CD8-positive, alpha-beta memory T cell (primary cell): ENCODE results near the gene RPL18. TPM values are rescaled to one million over a fixed set of nuclear protein-coding genes. Genes with fewer than 3 reads are reported as not detected.
"Not testable (repeated sequence)": the region's sequence is repeated elsewhere in the genome, so short reads cannot be mapped to it uniquely, and the experiment has no call there.

Experiments used
- CTCF ChIA-PET: fragments of 350-600 bp; sonication (Branson Sonifier 250); formaldehyde crosslinking; loops from one replicate; lab custom pipeline; 2021; ENCODE audit warnings: antibody characterized with exemption; lab: Charles Lee
- POLR2A ChIA-PET: fragments of 350-600 bp; sonication (Branson Sonifier 250); formaldehyde crosslinking; loops from one replicate; lab custom pipeline; 2021; ENCODE audit warnings: antibody characterized with exemption; lab: Charles Lee
- DNase-seq, 5 donors: peaks; one replicate each; pipeline versions ENCODE4 v3.0.0 to v3.0.0-alpha.2; 2020 to 2022; ENCODE audit warnings: mixed read lengths in 1 of 5
- H3K27ac ChIP-seq: one replicate; pipeline ENCODE4 v1.7.0; 2013; ENCODE audit warnings: low read depth, mild to moderate bottlenecking, low read length, moderate library complexity
- H3K27me3 ChIP-seq: 2 replicates; pipeline ENCODE4 v1.7.0; 2013; ENCODE audit warnings: low read length, mild to moderate bottlenecking; ENCODE audit not compliant: insufficient read depth, poor library complexity, severe bottlenecking
- H3K36me3 ChIP-seq: 2 replicates; pipeline ENCODE4 v1.7.0; 2013; ENCODE audit warnings: mild to moderate bottlenecking, low read length, moderate library complexity; ENCODE audit not compliant: insufficient read depth
- H3K4me1 ChIP-seq: 2 replicates; pipeline ENCODE4 v1.7.0; 2013; ENCODE audit warnings: mild to moderate bottlenecking, low read length, moderate library complexity; ENCODE audit not compliant: insufficient read depth
- H3K4me3 ChIP-seq: 2 replicates; pipeline ENCODE4 v1.7.0; 2013; ENCODE audit warnings: mild to moderate bottlenecking, low read length
- H3K9me3 ChIP-seq: 2 replicates; pipeline ENCODE4 v1.7.0; 2013; ENCODE audit warnings: mild to moderate bottlenecking, low read length
- H3K27ac Mint-ChIP-seq, 8 donors: one replicate each; pipeline ENCODE4 v1.8.0; 2020 to 2021; ENCODE audit warnings: mixed read lengths in 8 of 8, mild to moderate bottlenecking in 6 of 8, inconsistent platforms in 3 of 8, moderate library complexity in 3 of 8
- H3K27me3 Mint-ChIP-seq, 2 donors: one replicate each; pipeline ENCODE4 v1.8.0; 2020 to 2021; ENCODE audit warnings: mixed read lengths in 2 of 2, mild to moderate bottlenecking in 1 of 2, moderate library complexity in 1 of 2
- H3K36me3 Mint-ChIP-seq, 3 donors: one replicate each; pipeline ENCODE4 v1.8.0; 2020 to 2021; ENCODE audit warnings: mixed read lengths in 3 of 3, inconsistent platforms in 1 of 3, mild to moderate bottlenecking in 1 of 3
- H3K4me1 Mint-ChIP-seq, 3 donors: one replicate each; pipeline ENCODE4 v1.8.0; 2020 to 2021; ENCODE audit warnings: mixed read lengths in 3 of 3, inconsistent platforms in 1 of 3, mild to moderate bottlenecking in 1 of 3
- H3K4me3 Mint-ChIP-seq, 7 donors: one replicate each; pipeline ENCODE4 v1.8.0; 2020 to 2021; ENCODE audit warnings: mixed read lengths in 7 of 7, mild to moderate bottlenecking in 6 of 7, moderate library complexity in 4 of 7, inconsistent platforms in 2 of 7
- H3K9me3 Mint-ChIP-seq, 5 donors: one replicate each; pipeline ENCODE4 v1.8.0; 2020 to 2022; ENCODE audit warnings: mixed read lengths in 5 of 5, mild to moderate bottlenecking in 3 of 5, moderate library complexity in 2 of 5, inconsistent platforms in 1 of 5
- polyA plus RNA-seq: library from polyadenylated mRNA; unstranded; fragments of 300-500 nt; fragmentation: Illumina TruSeq; gene quantifications from one replicate; pipeline ENCODE4 v1.2.3, GENCODE V29; 2021
- total RNA-seq, 2 experiments: library from RNA; stranded (reverse); gene quantifications; one replicate each; pipeline ENCODE4 v1.2.3, GENCODE V29; 2021

RPL18 gene
- total and polyA plus RNA-seq, 3 experiments from 2014 or later, result 1,778 to 1,821 (median 1,810) TPM

- ChIA-PET CTCF (interaction anchor here (1.0 to 2.7 kb wide), 7 partner anchors 9 to 144 kb away, joined by 3 to 10 read pairs (median 4); partner anchors contain the start of genes CA11 and SPHK2), POLR2A (interaction anchor here (0.5 to 2.8 kb wide), 5 partner anchors 10 to 342 kb away, joined by 3 to 17 read pairs (median 13); partner anchors contain the start of genes CA11, RPL18 and SPHK2)
- peaks cover 0 to 2% (median 0%) of the 10 kb centered on the region in 5 donors for H3K9me3 Mint-ChIP-seq
- peaks cover 30% of the 10 kb centered on the region for H3K36me3 ChIP-seq
- peak overlapping the region; percentile 66 for H3K27ac ChIP-seq
- no peaks in the 10 kb centered on the region for H3K9me3 ChIP-seq
- peaks cover 32% of the 10 kb centered on the region for H3K4me1 ChIP-seq
- peak overlapping the region in 7 of 8 donors; percentile 81 to 96 (median 90) for H3K27ac Mint-ChIP-seq
- no peaks in the 10 kb centered on the region for H3K27me3 Mint-ChIP-seq
- DNase-seq, result no peak
- peaks cover 0 to 61% (median 0%) of the 10 kb centered on the region in 3 donors for H3K36me3 Mint-ChIP-seq
- peak overlapping the region in 3 of 7 donors; percentile 26 to 82 (median 82) for H3K4me3 Mint-ChIP-seq
- peaks cover 22 to 56% (median 27%) of the 10 kb centered on the region in 3 donors for H3K4me1 Mint-ChIP-seq
- peak overlapping the region; percentile 55 for H3K4me3 ChIP-seq
- H3K27me3 ChIP-seq, result no peaks in the 10 kb centered on the region
Observed at GRCh38 chr19:48633148-48634035, 14.4 kb upstream of the RPL18 start.

GRCh38 chr19:48632692-48633147, 13.7 kb upstream of the RPL18 start:
- Histone ChIP-seq H3K27ac (peak overlapping the region; percentile 39), H3K4me1 (peaks cover 29% of the 10 kb centered on the region), H3K36me3 (peaks cover 30% of the 10 kb centered on the region), H3K27me3 (no peaks in the 10 kb centered on the region), H3K4me3 (no peak overlapping the region), H3K9me3 (no peaks in the 10 kb centered on the region)
- Mint-ChIP-seq H3K36me3 (peaks cover 0 to 59% (median 0%) of the 10 kb centered on the region in 3 donors), H3K27ac (peak overlapping the region in 7 of 8 donors; percentile 3 to 96 (median 54)), H3K27me3 (no peaks in the 10 kb centered on the region), H3K4me1 (peaks cover 18 to 49% (median 21%) of the 10 kb centered on the region in 3 donors), H3K4me3 (peak overlapping the region in 3 of 7 donors; percentile 3 to 45 (median 36)), H3K9me3 (peaks cover 0 to 2% (median 0%) of the 10 kb centered on the region in 5 donors)
- CTCF ChIA-PET, result interaction anchor here (1.0 to 2.7 kb wide), 4 partner anchors 9 to 13 kb away, joined by 4 to 9 read pairs (median 4); partner anchors contain the start of gene CA11
- POLR2A ChIA-PET, result interaction anchor here (0.6 to 2.8 kb wide), 5 partner anchors 9 to 22 kb away, joined by 3 to 17 read pairs (median 13); partner anchors contain the start of genes CA11, RPL18 and SPHK2
- DNase-seq, result no peak

GRCh38 chr19:48632286-48632685, 13.3 kb upstream of the RPL18 start:
- H3K4me1 ChIP-seq, result peaks cover 29% of the 10 kb centered on the region
- H3K36me3 ChIP-seq, result peaks cover 30% of the 10 kb centered on the region
- not testable (repeated sequence) for H3K27ac ChIP-seq, DNase-seq, H3K4me3 ChIP-seq, H3K27me3 ChIP-seq, H3K9me3 Mint-ChIP-seq, H3K27me3 Mint-ChIP-seq, H3K9me3 ChIP-seq
- Mint-ChIP-seq H3K27ac (peak overlapping the region in 6 of 8 donors; percentile 3 to 96 (median 58)), H3K4me3 (peak overlapping the region in 2 of 7 donors; percentile 3 to 36), H3K4me1 (peaks cover 18 to 50% (median 22%) of the 10 kb centered on the region in 3 donors), H3K36me3 (peaks cover 0 to 58% (median 0%) of the 10 kb centered on the region in 3 donors)
- POLR2A ChIA-PET, result interaction anchor here (0.6 kb wide), 2 partner anchors 9 to 23 kb away, joined by 3 read pairs; no protein-coding TSS in a partner anchor
- CTCF ChIA-PET, result interaction anchor here (1.0 to 1.2 kb wide), 3 partner anchors 11 to 14 kb away, joined by 4 to 5 read pairs (median 4); partner anchors contain the start of gene CA11

- peaks cover 29% of the 10 kb centered on the region for H3K4me1 ChIP-seq
- CTCF ChIA-PET, result interaction anchor here (1.0 kb wide), 1 partner anchor 15 kb away, joined by 5 read pairs; the partner anchor contains the start of gene CA11
- Mint-ChIP-seq H3K4me1 (peaks cover 22 to 56% (median 26%) of the 10 kb centered on the region in 3 donors), H3K36me3 (peaks cover 0 to 59% (median 0%) of the 10 kb centered on the region in 3 donors), H3K27ac (peak overlapping the region in 1 of 8 donors; percentile 68), H3K27me3 (no peaks in the 10 kb centered on the region), H3K4me3 (no peak overlapping the region), H3K9me3 (peaks cover 0 to 2% (median 0%) of the 10 kb centered on the region in 5 donors)
- H3K36me3 ChIP-seq, result peaks cover 30% of the 10 kb centered on the region
- POLR2A ChIA-PET, result interaction anchor here (1.8 kb wide), 1 partner anchor 12 kb away, joined by 4 read pairs; the partner anchor contains the start of genes RPL18 and SPHK2
- H3K27me3 ChIP-seq, result no peaks in the 10 kb centered on the region
- no peaks in the 10 kb centered on the region for H3K9me3 ChIP-seq
- no peak overlapping the region for H3K27ac ChIP-seq
- no peak overlapping the region for H3K4me3 ChIP-seq
- DNase-seq, result no peak
Observed at GRCh38 chr19:48631225-48631624, 12.2 kb upstream of the RPL18 start.

- H3K9me3 Mint-ChIP-seq, result peaks cover 0 to 2% (median 0%) of the 10 kb centered on the region in 5 donors
Observed at GRCh38 chr19:48630296-48631063, 11.5 kb upstream of the RPL18 start.

GRCh38 chr19:48629599-48630295, 10.8 kb upstream of the RPL18 start:
- no peak for DNase-seq
- H3K27ac ChIP-seq, result no peak overlapping the region
- no peak overlapping the region for H3K4me3 Mint-ChIP-seq
- H3K36me3 ChIP-seq, result peaks cover 30% of the 10 kb centered on the region
- no peaks in the 10 kb centered on the region for H3K27me3 Mint-ChIP-seq
- H3K4me1 ChIP-seq, result peaks cover 23% of the 10 kb centered on the region
- ChIA-PET CTCF (no interaction called here), POLR2A (interaction anchor here (0.9 kb wide), 1 partner anchor 10 kb away, joined by 3 read pairs; the partner anchor contains the start of gene SPHK2)
- H3K27ac Mint-ChIP-seq, result no peak overlapping the region
- peaks cover 0 to under 1% (median 0%) of the 10 kb centered on the region in 5 donors for H3K9me3 Mint-ChIP-seq
- no peak overlapping the region for H3K4me3 ChIP-seq
- no peaks in the 10 kb centered on the region for H3K9me3 ChIP-seq
- peaks cover 20 to 54% (median 22%) of the 10 kb centered on the region in 3 donors for H3K4me1 Mint-ChIP-seq
- no peaks in the 10 kb centered on the region for H3K27me3 ChIP-seq
- peaks cover 0 to 57% (median 0%) of the 10 kb centered on the region in 3 donors for H3K36me3 Mint-ChIP-seq

More at GRCh38 chr19:48630296-48631063, 11.5 kb upstream of the RPL18 start:
- Histone ChIP-seq H3K4me1 (peaks cover 29% of the 10 kb centered on the region), H3K27me3 (no peaks in the 10 kb centered on the region), H3K27ac (no peak overlapping the region), H3K36me3 (peaks cover 30% of the 10 kb centered on the region), H3K9me3 (no peaks in the 10 kb centered on the region), H3K4me3 (no peak overlapping the region)
- Mint-ChIP-seq H3K4me1 (peaks cover 19 to 53% (median 24%) of the 10 kb centered on the region in 3 donors), H3K36me3 (peaks cover 0 to 58% (median 0%) of the 10 kb centered on the region in 3 donors), H3K27me3 (no peaks in the 10 kb centered on the region), H3K27ac (no peak overlapping the region), H3K4me3 (no peak overlapping the region)
- ChIA-PET CTCF (no interaction called here), POLR2A (interaction anchor here (1.8 kb wide), 1 partner anchor 11 kb away, joined by 4 read pairs; the partner anchor contains the start of genes RPL18 and SPHK2)
- no peak for DNase-seq
